Uterus (tissue), 2 donors: ENCODE measurements around the gene SYNGR3.

Experiments used
- CTCF ChIP-seq, 4 experiments: fragments of 200-600 bp in 2 of 4; fragments of 450-650 bp in 2 of 4; sonication (generic) in 2 of 4; IDR thresholded peaks; one replicate each; pipeline ENCODE4 v1.5.1; 2016 to 2019; ENCODE audit warnings: antibody characterized with exemption in 4 of 4, mild to moderate bottlenecking in 2 of 4, moderate library complexity in 1 of 4
- POLR2A ChIP-seq, 2 donors: fragments of 450-650 bp; IDR thresholded peaks; one replicate each; pipeline ENCODE4 v1.6.1; 2016; ENCODE audit warnings: antibody characterized with exemption in 2 of 2, mild to moderate bottlenecking in 1 of 2, moderate library complexity in 1 of 2

- no peak for TF ChIP-seq CTCF (IDR thresholded peaks at IDR 0.05)
- TF ChIP-seq POLR2A (IDR thresholded peaks at IDR 0.05) = no peak
Observed at GRCh38 chr16:1978476-1979120, 11.2 kb upstream of the SYNGR3 start.
